ENCODE measurements around the gene MTAP.
"Not testable (repeated sequence)": the region's sequence is repeated elsewhere in the genome, so short reads cannot be mapped to it uniquely, and the experiment has no call there.

Gene MTAP

DNA sequence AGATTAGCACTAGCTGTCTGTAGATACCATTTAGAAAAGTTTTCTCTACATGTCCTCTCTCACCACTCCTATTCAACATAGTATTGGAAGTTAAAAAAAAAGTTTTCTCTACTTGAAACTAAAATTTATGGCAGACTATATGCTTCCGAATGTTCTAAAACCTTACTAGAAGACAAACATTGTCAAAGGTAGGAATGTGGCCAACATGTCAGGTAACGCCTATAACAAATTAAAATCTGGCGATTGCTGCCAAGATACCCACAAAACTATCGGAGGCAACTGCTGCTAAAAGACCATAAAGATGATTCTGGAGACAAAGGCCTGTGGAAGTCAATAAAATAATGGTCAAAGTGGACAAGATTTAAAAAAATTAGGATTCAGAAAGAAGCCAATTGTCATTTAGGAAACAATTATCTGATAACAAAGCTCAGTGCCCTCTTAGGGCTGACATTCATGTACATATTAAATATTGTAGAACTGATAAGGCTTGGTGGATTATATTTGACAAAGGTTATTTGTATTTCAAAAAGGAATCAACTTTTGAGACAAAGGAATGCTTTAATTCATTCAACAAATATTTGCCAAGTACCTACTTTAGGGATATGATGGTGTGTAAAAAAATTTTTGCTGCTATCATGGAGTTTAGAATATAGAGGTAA is 139.0 kb downstream of the MTAP start:
- TF ChIP-seq, protein P1, sequence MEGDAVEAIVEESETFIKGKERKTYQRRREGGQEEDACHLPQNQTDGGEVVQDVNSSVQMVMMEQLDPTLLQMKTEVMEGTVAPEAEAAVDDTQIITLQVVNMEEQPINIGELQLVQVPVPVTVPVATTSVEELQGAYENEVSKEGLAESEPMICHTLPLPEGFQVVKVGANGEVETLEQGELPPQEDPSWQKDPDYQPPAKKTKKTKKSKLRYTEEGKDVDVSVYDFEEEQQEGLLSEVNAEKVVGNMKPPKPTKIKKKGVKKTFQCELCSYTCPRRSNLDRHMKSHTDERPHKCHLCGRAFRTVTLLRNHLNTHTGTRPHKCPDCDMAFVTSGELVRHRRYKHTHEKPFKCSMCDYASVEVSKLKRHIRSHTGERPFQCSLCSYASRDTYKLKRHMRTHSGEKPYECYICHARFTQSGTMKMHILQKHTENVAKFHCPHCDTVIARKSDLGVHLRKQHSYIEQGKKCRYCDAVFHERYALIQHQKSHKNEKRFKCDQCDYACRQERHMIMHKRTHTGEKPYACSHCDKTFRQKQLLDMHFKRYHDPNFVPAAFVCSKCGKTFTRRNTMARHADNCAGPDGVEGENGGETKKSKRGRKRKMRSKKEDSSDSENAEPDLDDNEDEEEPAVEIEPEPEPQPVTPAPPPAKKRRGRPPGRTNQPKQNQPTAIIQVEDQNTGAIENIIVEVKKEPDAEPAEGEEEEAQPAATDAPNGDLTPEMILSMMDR (IDR thresholded peaks at IDR 0.05; ENCODE audit: extremely low read depth, insufficient read depth, missing control alignments): no peak
- DNase-seq (ENCODE audit: low spot score): no peak
- in situ Hi-C loops (cut with MboI; ENCODE audit: low pct_unique_long_range_greater_than_20kb, low sequenced_read_pairs, unreplicated experiment): no loop called here

- in situ Hi-C loops (cut with MboI; ENCODE audit: low pct_unique_long_range_greater_than_20kb, low sequenced_read_pairs, unreplicated experiment): no loop called here
- no peak for DNase-seq (ENCODE audit: low spot score)
- TF ChIP-seq, protein P1 (IDR thresholded peaks at IDR 0.05; ENCODE audit: extremely low read depth, insufficient read depth, missing control alignments): no peak
Measured at GRCh38 chr9:21943464-21943863, 141.0 kb downstream of the MTAP start.

- TF ChIP-seq, protein P1 (IDR thresholded peaks at IDR 0.05; ENCODE audit: extremely low read depth, insufficient read depth, missing control alignments): no peak
- in situ Hi-C loops (cut with MboI; ENCODE audit: low pct_unique_long_range_greater_than_20kb, low sequenced_read_pairs, unreplicated experiment): no loop called here
- DNase-seq (ENCODE audit: low spot score): no peak
Measured at GRCh38 chr9:21945606-21946005, 143.2 kb downstream of the MTAP start.

GRCh38 chr9:21958833-21959232 is 156.4 kb downstream of the MTAP start:
- TF ChIP-seq, protein P1 (IDR thresholded peaks at IDR 0.05; ENCODE audit: extremely low read depth, insufficient read depth, missing control alignments): no peak
- in situ Hi-C loops (cut with MboI; ENCODE audit: low pct_unique_long_range_greater_than_20kb, low sequenced_read_pairs, unreplicated experiment): no loop called here
- DNase-seq (ENCODE audit: low spot score): no peak

DNA sequence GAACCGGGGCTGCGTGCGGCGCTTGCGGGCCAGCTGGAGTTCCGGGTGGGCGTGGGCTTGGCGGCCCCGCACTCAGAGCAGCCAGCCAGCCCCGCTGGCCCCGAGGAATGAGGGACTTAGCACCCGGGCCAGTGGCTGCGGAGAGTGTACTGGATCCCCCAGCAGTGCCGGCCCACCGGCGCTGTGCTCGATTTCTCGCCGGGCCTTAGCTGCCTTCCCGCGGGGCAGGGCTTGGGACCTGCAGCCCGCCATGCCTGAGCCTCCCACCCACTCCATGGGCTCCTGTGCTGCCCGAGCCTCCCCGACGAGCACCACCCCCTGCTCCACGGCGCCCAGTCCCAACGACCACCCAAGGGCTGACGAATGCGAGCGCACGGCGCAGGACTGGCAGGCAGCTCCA is 156.8 kb downstream of the MTAP start:
- in situ Hi-C loops (cut with MboI; ENCODE audit: low pct_unique_long_range_greater_than_20kb, low sequenced_read_pairs, unreplicated experiment); DNase-seq (ENCODE audit: low spot score): not testable (repeated sequence)

DNA sequence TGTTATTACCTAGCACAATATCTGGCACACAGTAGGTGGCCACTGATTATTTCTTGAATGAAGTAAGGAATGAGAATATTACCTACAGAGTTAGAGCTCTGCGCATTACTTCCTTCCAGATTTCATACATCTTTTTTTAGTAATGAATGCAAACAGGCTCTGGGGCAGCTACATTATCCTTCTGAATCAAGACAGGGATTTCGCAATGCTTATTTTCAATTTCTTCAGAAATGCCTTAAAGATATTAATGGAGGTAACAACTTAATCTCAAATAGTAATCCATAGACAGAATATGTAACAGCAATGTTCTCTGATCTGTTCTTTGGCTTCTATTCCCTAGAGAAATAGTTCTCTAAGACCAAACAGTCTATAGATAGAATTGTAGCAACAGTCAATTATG is 159.1 kb downstream of the MTAP start:
- in situ Hi-C loops (cut with MboI; ENCODE audit: low pct_unique_long_range_greater_than_20kb, low sequenced_read_pairs, unreplicated experiment): no loop called here
- TF ChIP-seq, protein P1 (IDR thresholded peaks at IDR 0.05; ENCODE audit: extremely low read depth, insufficient read depth, missing control alignments): no peak
- DNase-seq (ENCODE audit: low spot score): no peak

- TF ChIP-seq, protein P1 (IDR thresholded peaks at IDR 0.05; ENCODE audit: extremely low read depth, insufficient read depth, missing control alignments): no peak
- in situ Hi-C loops (cut with MboI; ENCODE audit: low pct_unique_long_range_greater_than_20kb, low sequenced_read_pairs, unreplicated experiment): no loop called here
- DNase-seq (ENCODE audit: low spot score): peak; percentile 74
Measured at GRCh38 chr9:21964925-21965385, 162.5 kb downstream of the MTAP start.
